Common myeloid progenitor, CD34-positive (primary cell): Measurements from ENCODE around the gene TNFSF8.

Source experiments
- CTCF ChIA-PET: fragments of 350-600 bp; sonication (Branson Sonifier 250); formaldehyde crosslinking; loops from one replicate; lab custom pipeline; 2021; ENCODE audit warnings: antibody characterized with exemption; lab: Charles Lee
- POLR2A ChIA-PET: fragments of 350-600 bp; sonication (Branson Sonifier 250); formaldehyde crosslinking; loops from one replicate; lab custom pipeline; 2021; ENCODE audit warnings: antibody characterized with exemption; lab: Charles Lee
- DNase-seq, 3 donors: peaks; one replicate each; pipeline versions ENCODE4 v3.0.0 to v3.0.0-alpha.2; 2013
- H3K27ac ChIP-seq, 2 experiments: 1 replicate in 1 of 2; 2 replicates in 1 of 2; pipeline ENCODE4 v1.7.0; 2013; ENCODE audit warnings: inconsistent platforms in 2 of 2, low read length in 2 of 2, mild to moderate bottlenecking in 2 of 2, low read depth in 1 of 2, moderate library complexity in 1 of 2; ENCODE audit not compliant: severe bottlenecking in 2 of 2, insufficient read depth in 1 of 2, poor library complexity in 1 of 2
- H3K27me3 ChIP-seq, 5 experiments: replicated peaks in 2 of 5; 1 replicate in 3 of 5; 2 replicates in 2 of 5; pipeline versions ENCODE4 v1.6.1 to v1.7.0; 2013; ENCODE audit warnings: low read length in 4 of 5, mild to moderate bottlenecking in 2 of 5, moderate library complexity in 2 of 5, inconsistent platforms in 1 of 5; ENCODE audit not compliant: insufficient read depth in 5 of 5, control insufficient read depth in 4 of 5
- H3K36me3 ChIP-seq, 4 experiments: 1 replicate in 2 of 4; 2 replicates in 2 of 4; pipeline versions ENCODE4 v1.6.1 to v1.7.0; 2013; ENCODE audit warnings: low read length in 3 of 4, control low read depth in 1 of 4, mild to moderate bottlenecking in 1 of 4; ENCODE audit not compliant: control insufficient read depth in 4 of 4, insufficient read depth in 4 of 4
- H3K4me1 ChIP-seq, 4 experiments: 1 replicate in 3 of 4; 2 replicates in 1 of 4; pipeline versions ENCODE4 v1.6.1 to v1.7.1; 2013; ENCODE audit warnings: low read length in 3 of 4, mild to moderate bottlenecking in 3 of 4, control low read depth in 1 of 4, inconsistent platforms in 1 of 4, moderate library complexity in 1 of 4; ENCODE audit not compliant: control insufficient read depth in 4 of 4, insufficient read depth in 4 of 4; ENCODE audit errors: control extremely low read depth in 1 of 4
- H3K4me3 ChIP-seq, 7 experiments: 1 replicate in 4 of 7; 2 replicates in 3 of 7; pipeline versions ENCODE4 v1.5.1 to v1.7.0; 2013; ENCODE audit warnings: mild to moderate bottlenecking in 7 of 7, low read length in 6 of 7, moderate library complexity in 6 of 7, inconsistent platforms in 2 of 7, low read depth in 2 of 7, control low read depth in 1 of 7; ENCODE audit not compliant: insufficient read depth in 4 of 7, control insufficient read depth in 1 of 7; ENCODE audit errors: extremely low read depth in 1 of 7
- H3K9me3 ChIP-seq, 5 experiments: 1 replicate in 4 of 5; 2 replicates in 1 of 5; pipeline versions ENCODE4 v1.6.1 to v1.7.1; 2013; ENCODE audit warnings: low read length in 4 of 5, mild to moderate bottlenecking in 2 of 5, inconsistent platforms in 1 of 5, low read depth in 1 of 5, moderate library complexity in 1 of 5; ENCODE audit not compliant: control insufficient read depth in 4 of 5, insufficient read depth in 2 of 5; ENCODE audit errors: control extremely low read depth in 1 of 5
- WGBS: methylation state at CpG from one replicate; pipeline ENCODE4 v1.1.5; 2013; ENCODE audit not compliant: insufficient coverage; 5-methylcytosine and 5-hydroxymethylcytosine counted together

The TNFSF8 gene

GRCh38 chr9:114929201-114929600 is 1.2 kb downstream of the TNFSF8 start:
- Histone ChIP-seq H3K27me3 (no peaks in the 10 kb centered on the region), H3K36me3 (no peaks in the 10 kb centered on the region), H3K4me3 (peak overlapping the region in 6 of 7 experiments; percentile 60 to 84 (median 68)), H3K4me1 (peaks cover 25 to 50% (median 40%) of the 10 kb centered on the region in 4 experiments), H3K27ac (peak overlapping the region; percentile 46 to 72), H3K9me3 (no peaks in the 10 kb centered on the region)
- POLR2A ChIA-PET, result interaction anchor here (0.6 to 1.2 kb wide), 5 partner anchors 9 to 516 kb away, joined by 3 to 7 read pairs (median 4); no protein-coding TSS in a partner anchor
- peak in 2 of 3 donors; percentile 73 to 78 for DNase-seq
- WGBS, result 0% methylated on average over 2 of the region's 5 CpGs
- CTCF ChIA-PET, result interaction anchor here (0.9 to 4.1 kb wide), 14 partner anchors 8 to 248 kb away, joined by 3 to 19 read pairs (median 5); partner anchors contain the start of gene TEX48

GRCh38 chr9:114928671-114929070 is 1.7 kb downstream of the TNFSF8 start:
- CTCF ChIA-PET, result interaction anchor here (0.6 to 4.1 kb wide), 16 partner anchors 8 to 247 kb away, joined by 3 to 19 read pairs (median 4); partner anchors contain the start of gene TEX48
- Histone ChIP-seq H3K9me3 (no peaks in the 10 kb centered on the region), H3K27me3 (no peaks in the 10 kb centered on the region), H3K4me3 (peak overlapping the region in 6 of 7 experiments; percentile 60 to 84 (median 68)), H3K36me3 (no peaks in the 10 kb centered on the region), H3K27ac (peak overlapping the region; percentile 46 to 72), H3K4me1 (peaks cover 25 to 50% (median 40%) of the 10 kb centered on the region in 4 experiments)
- DNase-seq, result no peak
- POLR2A ChIA-PET, result interaction anchor here (0.7 to 1.2 kb wide), 3 partner anchors 8 to 18 kb away, joined by 3 to 5 read pairs (median 4); no protein-coding TSS in a partner anchor
- WGBS, result no CpG with 5 or more reads among the region's 1 CpG

- H3K27me3 ChIP-seq, result no peaks in the 10 kb centered on the region
- 90% methylated on average over 2 of the region's 3 CpGs for WGBS
- POLR2A ChIA-PET, result no interaction called here
Observed at GRCh38 chr9:114928136-114928535, 2.3 kb downstream of the TNFSF8 start.

GRCh38 chr9:114925672-114926071 is 4.7 kb downstream of the TNFSF8 start:
- POLR2A ChIA-PET, result interaction anchor here (0.6 kb wide), 1 partner anchor 267 kb away, joined by 3 read pairs; no protein-coding TSS in a partner anchor
- no peak for DNase-seq
- no CpG with 5 or more reads among the region's 2 CpGs for WGBS
- CTCF ChIA-PET, result interaction anchor here (0.7 to 1.0 kb wide), 2 partner anchors 19 to 52 kb away, joined by 3 read pairs; no protein-coding TSS in a partner anchor
- Histone ChIP-seq H3K36me3 (no peaks in the 10 kb centered on the region), H3K27me3 (no peaks in the 10 kb centered on the region), H3K9me3 (no peaks in the 10 kb centered on the region), H3K4me1 (peaks cover 16 to 46% (median 34%) of the 10 kb centered on the region in 4 experiments), H3K27ac (no peak overlapping the region), H3K4me3 (no peak overlapping the region)

More at GRCh38 chr9:114928136-114928535, 2.3 kb downstream of the TNFSF8 start:
- CTCF ChIA-PET, result interaction anchor here (0.9 to 4.1 kb wide), 9 partner anchors 11 to 85 kb away, joined by 3 to 19 read pairs (median 7); no protein-coding TSS in a partner anchor
- Histone ChIP-seq H3K36me3 (no peaks in the 10 kb centered on the region), H3K4me3 (peak overlapping the region in 4 of 7 experiments; percentile 2 to 84 (median 76)), H3K4me1 (peaks cover 25 to 50% (median 40%) of the 10 kb centered on the region in 4 experiments), H3K9me3 (no peaks in the 10 kb centered on the region), H3K27ac (no peak overlapping the region)
- peak in 1 of 3 donors; percentile 26 for DNase-seq

GRCh38 chr9:114925039-114925438 is 5.4 kb downstream of the TNFSF8 start:
- POLR2A ChIA-PET, result interaction anchor here (0.6 kb wide), 1 partner anchor 267 kb away, joined by 3 read pairs; no protein-coding TSS in a partner anchor
- H3K27me3 ChIP-seq, result no peaks in the 10 kb centered on the region
- H3K9me3 ChIP-seq, result no peaks in the 10 kb centered on the region
- peak overlapping the region in 1 of 7 experiments; percentile 2 for H3K4me3 ChIP-seq
- no peaks in the 10 kb centered on the region for H3K36me3 ChIP-seq
- peaks cover 14 to 41% (median 27%) of the 10 kb centered on the region in 4 experiments for H3K4me1 ChIP-seq
- CTCF ChIA-PET, result interaction anchor here (0.9 to 1.0 kb wide), 2 partner anchors 12 to 18 kb away, joined by 3 read pairs; no protein-coding TSS in a partner anchor
- no peak for DNase-seq
- 79% methylated on average over 2 of the region's 3 CpGs for WGBS
- no peak overlapping the region for H3K27ac ChIP-seq

- CTCF ChIA-PET, result interaction anchor here (0.8 to 6.6 kb wide), 3 partner anchors 13 to 626 kb away, joined by 3 to 35 read pairs (median 3); no protein-coding TSS in a partner anchor
- Histone ChIP-seq H3K27ac (no peak overlapping the region), H3K27me3 (no peaks in the 10 kb centered on the region), H3K9me3 (no peaks in the 10 kb centered on the region), H3K4me3 (no peak overlapping the region), H3K4me1 (peaks cover 11 to 40% (median 23%) of the 10 kb centered on the region in 4 experiments), H3K36me3 (no peaks in the 10 kb centered on the region)
- DNase-seq, result no peak
- POLR2A ChIA-PET, result no interaction called here
Observed at GRCh38 chr9:114924327-114924726, 6.1 kb downstream of the TNFSF8 start.

- no peaks in the 10 kb centered on the region for H3K27me3 ChIP-seq
- H3K9me3 ChIP-seq, result no peaks in the 10 kb centered on the region
- ChIA-PET CTCF (interaction anchor here (0.8 to 6.6 kb wide), 2 partner anchors 14 to 625 kb away, joined by 3 to 35 read pairs; no protein-coding TSS in a partner anchor), POLR2A (no interaction called here)
- peaks cover 10 to 38% (median 20%) of the 10 kb centered on the region in 4 experiments for H3K4me1 ChIP-seq
- no peak for DNase-seq
- no peaks in the 10 kb centered on the region for H3K36me3 ChIP-seq
- WGBS, result 100% methylated on average over 2 of the region's 3 CpGs
- no peak overlapping the region for H3K4me3 ChIP-seq
- no peak overlapping the region for H3K27ac ChIP-seq
Observed at GRCh38 chr9:114923918-114924317, 6.5 kb downstream of the TNFSF8 start.
